HG02642 (cell line): ENCODE measurements around the gene SYNGR3.

Experiments used
- ATAC-seq: cut with Tn5 transposase; IDR thresholded peaks from one replicate; pipeline ENCODE4 v1.9.1; 2021; ENCODE audit warnings: mild to moderate bottlenecking; ENCODE audit not compliant: unreplicated experiment, poor library complexity

SYNGR3 gene

DNA sequence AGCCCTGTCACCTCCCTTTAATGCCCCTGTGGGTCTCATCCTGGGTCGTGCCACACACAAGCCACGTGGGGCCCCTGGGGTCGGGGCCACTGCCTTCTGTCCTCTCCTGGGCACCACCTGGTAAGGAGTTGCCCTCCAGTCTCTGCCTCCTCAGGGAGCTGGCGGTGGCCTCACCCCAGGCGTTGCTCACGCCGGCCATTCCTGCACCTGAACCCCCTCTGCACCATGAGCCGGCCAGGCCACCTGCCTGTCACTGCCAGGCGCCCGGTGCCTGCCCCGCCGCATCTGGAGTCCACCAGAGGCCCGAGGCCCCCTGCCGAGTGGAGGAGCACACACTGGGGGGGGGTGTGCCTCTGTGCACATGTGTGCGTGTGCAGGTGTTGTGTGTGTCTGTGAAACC, 47.3 kb downstream of the SYNGR3 start:
- no peak for ATAC-seq

- ATAC-seq, result no peak
Measured at GRCh38 chr16:2037647-2038381, 48.0 kb downstream of the SYNGR3 start.

DNA sequence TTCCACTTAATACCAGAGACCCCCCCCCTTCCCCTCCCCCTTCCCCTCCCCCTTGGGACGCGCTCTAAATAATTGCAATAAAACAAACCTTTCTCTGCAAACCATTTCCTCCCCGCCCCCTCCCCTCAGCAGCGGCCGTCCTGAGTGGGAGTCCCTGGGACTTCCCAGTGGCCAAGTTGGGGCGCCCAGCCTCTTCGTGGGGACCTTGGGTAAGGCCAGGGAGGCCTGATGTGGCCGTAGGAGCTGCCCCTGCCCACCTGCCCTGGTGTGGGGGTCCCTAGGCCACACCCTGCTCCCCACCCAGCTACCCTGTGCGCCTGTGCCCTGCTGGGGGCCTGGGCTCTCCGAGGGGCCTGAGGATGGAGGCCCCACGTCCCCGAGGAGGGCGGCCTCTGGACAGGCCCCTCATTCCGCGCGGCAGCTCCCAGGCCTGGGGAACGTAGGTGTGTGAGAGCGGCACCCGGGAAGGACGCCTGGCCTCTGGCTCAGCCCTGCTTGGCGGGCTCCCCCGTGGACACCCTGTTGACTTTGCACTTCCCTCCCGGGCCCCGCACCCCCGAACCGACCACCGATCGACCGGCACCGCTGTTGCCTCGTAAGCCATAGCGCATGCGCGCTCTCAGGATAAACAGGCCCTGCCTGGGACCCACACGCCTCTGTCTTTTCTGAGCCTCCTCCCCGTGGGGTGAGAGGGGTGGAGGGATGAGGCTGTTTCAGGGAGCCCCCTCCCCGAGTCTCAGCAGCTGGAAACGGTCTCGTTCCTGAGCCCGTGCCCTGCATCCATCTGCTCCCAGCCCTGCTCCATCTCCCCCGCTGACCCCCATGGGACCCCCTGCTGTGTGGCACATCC, 48.8 kb downstream of the SYNGR3 start:
- ATAC-seq, result no peak

DNA sequence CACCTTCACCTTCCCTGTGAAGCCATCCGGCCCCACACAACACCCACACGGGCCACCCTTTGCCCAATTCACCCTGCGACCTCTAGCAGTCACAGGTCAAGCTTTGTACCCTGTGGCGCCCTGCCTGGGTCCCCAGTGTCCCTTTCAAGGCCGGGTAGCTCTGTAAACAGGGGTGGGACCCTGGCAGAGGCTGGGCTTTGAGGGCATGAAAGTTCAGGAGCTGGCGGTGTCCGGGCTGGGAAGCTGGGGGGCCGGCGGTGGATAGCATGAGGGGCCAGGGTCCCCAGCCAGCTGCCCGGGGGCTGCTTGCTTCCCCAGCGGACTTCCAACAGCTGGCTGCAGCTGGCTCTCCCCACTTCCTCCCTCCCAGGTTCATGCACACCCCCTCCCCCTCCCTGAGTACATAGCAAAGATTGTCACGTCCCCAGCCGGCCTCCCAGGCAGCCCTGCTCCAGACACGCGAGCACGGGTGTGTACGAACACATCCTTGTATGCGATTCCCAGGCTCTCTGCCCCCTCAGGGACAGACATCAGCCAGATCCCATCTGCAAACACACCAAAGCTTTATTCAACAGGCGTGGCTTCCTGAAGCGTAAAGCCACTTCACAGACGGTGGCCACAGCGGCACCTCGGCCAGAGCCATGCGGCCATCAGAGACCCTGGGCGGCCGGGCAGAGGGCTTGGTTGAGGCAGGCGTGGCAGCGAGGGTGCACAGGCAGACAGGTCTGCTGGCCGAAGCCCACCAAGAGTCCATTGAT, 49.7 kb downstream of the SYNGR3 start:
- ATAC-seq, result no peak

GRCh38 chr16:2040041-2040786, 50.4 kb downstream of the SYNGR3 start:
- no peak for ATAC-seq

GRCh38 chr16:2040787-2041522, 51.2 kb downstream of the SYNGR3 start:
- ATAC-seq, result no peak

- no peak for ATAC-seq
Measured at GRCh38 chr16:2042171-2042985, 52.6 kb downstream of the SYNGR3 start.

DNA sequence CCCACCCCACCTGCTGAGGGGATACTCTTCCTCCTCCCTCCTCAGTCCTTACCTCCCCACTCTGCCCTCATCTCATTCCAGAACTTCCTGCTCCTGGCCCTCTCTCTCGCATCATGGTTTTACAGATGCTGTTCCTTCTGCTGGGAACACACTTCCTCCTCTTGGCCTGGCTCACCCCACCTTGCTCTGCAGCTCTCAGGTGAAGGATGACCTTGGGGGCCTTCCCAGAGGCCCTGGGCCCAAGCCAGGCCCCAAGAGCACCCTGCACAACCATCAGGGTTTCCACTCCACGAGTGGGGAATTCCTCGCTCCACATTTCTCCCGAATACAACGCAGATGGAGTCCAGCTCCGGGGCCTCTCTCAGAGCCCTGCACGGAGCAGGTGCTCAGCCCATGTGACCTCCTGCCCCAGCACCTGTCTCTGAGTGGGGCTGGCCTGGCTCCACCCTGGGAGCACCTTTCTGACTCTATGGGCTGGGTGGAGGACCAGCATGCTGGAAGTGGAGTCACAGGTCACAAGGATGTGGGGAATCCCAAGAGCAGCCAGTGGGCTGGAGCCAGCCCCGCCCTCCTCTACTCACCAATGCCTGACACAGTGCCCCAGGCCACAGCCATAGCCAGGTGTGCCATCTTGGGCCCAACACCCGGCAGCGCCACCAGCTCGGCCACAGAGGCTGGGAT, 53.4 kb downstream of the SYNGR3 start:
- ATAC-seq, result no peak
